NCI-H82 treated with DMSO at 0.1 percent for 48 hours (cell line): ENCODE data around the gene THSD7B.
A peak's percentile ranks its signal among the peaks of the same experiment; 100 is the strongest.

Experiments
- DNase-seq: peaks from one replicate; lab custom pipeline; 2025; ENCODE audit not compliant: unreplicated experiment; lab: John Stamatoyannopoulos, UW

The THSD7B gene

GRCh38 chr2:136818839-136819238, 53.5 kb downstream of the THSD7B start:
- DNase-seq: no peak

GRCh38 chr2:136823291-136823690, 57.9 kb downstream of the THSD7B start:
- no peak for DNase-seq

GRCh38 chr2:136828162-136828561, 62.8 kb downstream of the THSD7B start:
- no peak for DNase-seq

- no peak for DNase-seq
Measured at GRCh38 chr2:136828774-136829173, 63.4 kb downstream of the THSD7B start.

- DNase-seq: no peak
Measured at GRCh38 chr2:136844546-136844945, 79.2 kb downstream of the THSD7B start.

GRCh38 chr2:136858656-136859055, 93.3 kb downstream of the THSD7B start:
- peak; percentile 87 for DNase-seq

GRCh38 chr2:136860443-136860958, 95.2 kb downstream of the THSD7B start:
- no peak for DNase-seq

- no peak for DNase-seq
Measured at GRCh38 chr2:136863468-136863867, 98.1 kb downstream of the THSD7B start.

- DNase-seq: no peak
Measured at GRCh38 chr2:136863874-136864273, 98.5 kb downstream of the THSD7B start.

GRCh38 chr2:136871424-136871823, 106.1 kb downstream of the THSD7B start:
- DNase-seq: no peak

- DNase-seq: peak; percentile 55
Measured at GRCh38 chr2:136874258-136874657, 108.9 kb downstream of the THSD7B start.

- no peak for DNase-seq
Measured at GRCh38 chr2:136891100-136891499, 125.8 kb downstream of the THSD7B start.

- no peak for DNase-seq
Measured at GRCh38 chr2:136894007-136894634, 128.8 kb downstream of the THSD7B start.

- DNase-seq: peak; percentile 86
Measured at GRCh38 chr2:136901732-136902131, 136.4 kb downstream of the THSD7B start.

GRCh38 chr2:136905779-136906178, 140.4 kb downstream of the THSD7B start:
- DNase-seq: no peak

- no peak for DNase-seq
Measured at GRCh38 chr2:136909777-136910176, 144.4 kb downstream of the THSD7B start.

GRCh38 chr2:136916131-136916530, 150.8 kb downstream of the THSD7B start:
- DNase-seq: no peak

GRCh38 chr2:136917411-136917881, 152.1 kb downstream of the THSD7B start:
- peak; percentile 94 for DNase-seq

GRCh38 chr2:136919682-136920081, 154.3 kb downstream of the THSD7B start:
- DNase-seq: no peak

GRCh38 chr2:136920652-136921333, 155.4 kb downstream of the THSD7B start:
- DNase-seq: no peak

GRCh38 chr2:136927156-136927555, 161.8 kb downstream of the THSD7B start:
- DNase-seq: no peak

GRCh38 chr2:136929531-136929930, 164.2 kb downstream of the THSD7B start:
- no peak for DNase-seq
